ENCODE results near the gene CDK5RAP2.

CDK5RAP2 gene

GRCh38 chr9:120393386-120394057 lies 186.4 kb downstream of the CDK5RAP2 start:
- DNase-seq = no peak

- no peak for DNase-seq
Observed at GRCh38 chr9:120392711-120393110, 187.3 kb downstream of the CDK5RAP2 start.

- no peak for DNase-seq
Observed at GRCh38 chr9:120392245-120392644, 187.7 kb downstream of the CDK5RAP2 start.

GRCh38 chr9:120391691-120392090 lies 188.3 kb downstream of the CDK5RAP2 start:
- DNase-seq = no peak

- DNase-seq = no peak
Observed at GRCh38 chr9:120390637-120391190, 189.3 kb downstream of the CDK5RAP2 start.

GRCh38 chr9:120389867-120390266 lies 190.1 kb downstream of the CDK5RAP2 start:
- DNase-seq = no peak

GRCh38 chr9:120389300-120389699 lies 190.7 kb downstream of the CDK5RAP2 start:
- no peak for DNase-seq

- no peak for DNase-seq
Observed at GRCh38 chr9:120388003-120388855, 191.7 kb downstream of the CDK5RAP2 start.

- no peak for DNase-seq
Observed at GRCh38 chr9:120387257-120388002, 192.5 kb downstream of the CDK5RAP2 start.

- DNase-seq = no peak
Observed at GRCh38 chr9:120386390-120387131, 193.4 kb downstream of the CDK5RAP2 start.

- no peak for DNase-seq
Observed at GRCh38 chr9:120385606-120386389, 194.2 kb downstream of the CDK5RAP2 start.

GRCh38 chr9:120384925-120385272 lies 195.1 kb downstream of the CDK5RAP2 start:
- no peak for DNase-seq

GRCh38 chr9:120383999-120384924 lies 195.7 kb downstream of the CDK5RAP2 start:
- DNase-seq = no peak

GRCh38 chr9:120383611-120383998 lies 196.4 kb downstream of the CDK5RAP2 start:
- no peak for DNase-seq

- DNase-seq = no peak
Observed at GRCh38 chr9:120382453-120382852, 197.5 kb downstream of the CDK5RAP2 start.

- no peak for DNase-seq
Observed at GRCh38 chr9:120381839-120382238, 198.1 kb downstream of the CDK5RAP2 start.

- no peak for DNase-seq
Observed at GRCh38 chr9:120379611-120380010, 200.4 kb downstream of the CDK5RAP2 start.

GRCh38 chr9:120378680-120379079 lies 201.3 kb downstream of the CDK5RAP2 start:
- no peak for DNase-seq

- DNase-seq = no peak
Observed at GRCh38 chr9:120377268-120378159, 202.5 kb downstream of the CDK5RAP2 start.

Data from CD4-positive, alpha-beta T cell treated with Interleukin-17A for 4 hours (primary cell).